HG02943 (cell line): ENCODE data around the gene ZNF768.
"Not testable (repeated sequence)": the region's sequence is repeated elsewhere in the genome, so short reads cannot be mapped to it uniquely, and the experiment has no call there.

ENCODE experiments used
- ATAC-seq: cut with Tn5 transposase; IDR thresholded peaks from one replicate; pipeline ENCODE4 v1.9.1; 2021; ENCODE audit warnings: mild to moderate bottlenecking, low read depth, moderate library complexity; ENCODE audit not compliant: unreplicated experiment

The ZNF768 gene

DNA sequence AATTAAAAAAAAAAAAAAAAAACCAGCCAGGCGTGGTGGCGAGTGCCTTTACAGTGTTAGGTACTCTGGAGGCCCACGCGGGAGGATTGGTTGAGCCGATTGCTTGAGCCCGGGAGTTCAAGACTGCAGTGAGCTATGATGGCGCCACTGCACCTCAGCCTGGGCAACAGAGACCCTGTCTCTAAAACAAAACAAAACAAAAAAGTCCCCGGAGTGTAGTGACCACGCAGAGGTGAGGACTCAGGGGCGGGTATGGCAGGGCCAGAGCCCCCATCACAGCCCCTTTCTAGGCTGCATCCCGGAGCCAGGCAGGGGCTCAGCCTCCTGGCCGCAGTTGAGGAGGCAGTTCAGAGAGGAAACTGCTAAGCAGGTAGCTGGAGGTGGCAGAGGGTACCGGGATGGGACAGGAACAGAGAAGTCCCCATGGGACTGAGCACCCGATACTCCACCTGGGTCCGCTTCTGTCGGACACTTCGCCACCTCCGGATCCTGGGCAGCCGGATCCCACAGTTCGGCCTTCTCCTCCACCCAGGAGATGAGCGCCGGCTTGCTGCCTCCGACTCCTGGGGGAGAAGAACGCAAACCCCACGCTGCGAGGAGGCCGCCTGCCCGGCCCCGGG, 7.5 kb upstream of the ZNF768 start:
- ATAC-seq: peak; percentile 10

DNA sequence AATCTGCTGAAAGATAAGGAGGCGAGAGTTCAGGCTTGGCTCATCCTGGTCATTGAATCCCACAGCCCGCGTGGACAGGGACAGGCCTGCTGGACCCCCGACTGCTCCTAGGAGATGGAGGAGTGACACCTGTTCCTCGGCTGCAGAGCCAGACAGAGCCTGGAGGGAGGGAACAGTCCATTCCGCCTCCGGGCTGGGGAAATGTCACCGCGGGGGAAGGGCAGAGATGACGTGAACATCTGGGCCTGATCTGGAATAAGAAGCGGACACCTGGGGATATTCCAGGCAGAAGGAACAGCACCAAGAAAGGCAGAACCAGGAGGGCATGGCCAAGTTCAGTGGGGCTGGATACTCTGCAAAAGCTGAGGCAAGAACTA, 6.8 kb upstream of the ZNF768 start:
- no peak for ATAC-seq

DNA sequence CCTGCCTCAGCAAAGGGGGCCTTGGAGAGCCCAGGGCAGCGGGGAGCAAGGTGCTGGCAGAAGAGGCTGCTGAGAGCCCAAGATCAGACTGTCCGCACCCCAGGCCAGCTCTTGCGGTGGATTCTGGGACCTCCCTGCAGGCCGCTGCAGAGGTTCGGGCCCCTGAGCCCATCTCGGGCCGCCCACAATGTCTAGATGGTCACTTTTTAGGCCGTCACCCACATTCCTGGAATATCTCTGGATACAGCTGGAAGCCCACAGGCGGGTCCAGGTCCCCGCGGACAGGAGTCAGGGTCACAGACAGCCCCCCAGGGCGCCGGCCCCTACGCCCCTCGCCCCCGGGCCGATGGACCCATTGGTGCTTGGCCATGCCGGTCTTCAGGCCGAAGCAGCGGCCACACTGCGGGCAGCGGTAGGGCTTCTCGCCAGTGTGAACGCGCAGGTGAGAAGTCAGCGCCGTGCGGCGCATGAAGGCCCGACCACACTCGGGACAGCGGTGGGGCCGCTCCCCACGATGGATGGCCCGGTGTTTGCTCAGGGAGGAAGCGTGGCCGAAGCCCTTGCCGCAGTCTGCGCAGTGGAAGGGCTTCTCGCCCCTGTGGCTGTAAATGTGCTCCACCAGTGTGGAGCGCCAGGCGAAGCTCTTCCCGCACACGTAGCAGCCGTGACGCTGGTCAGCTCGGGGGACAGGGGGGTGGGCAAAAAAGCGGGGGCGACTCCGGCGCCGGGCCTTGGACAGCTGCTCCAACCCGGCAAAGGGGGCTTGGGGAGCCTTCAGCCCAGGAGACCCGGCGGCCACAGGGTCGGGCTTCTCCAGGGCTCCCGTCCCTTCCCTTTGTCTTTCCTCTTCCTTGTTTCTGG, 6.1 kb upstream of the ZNF768 start:
- ATAC-seq: no peak

DNA sequence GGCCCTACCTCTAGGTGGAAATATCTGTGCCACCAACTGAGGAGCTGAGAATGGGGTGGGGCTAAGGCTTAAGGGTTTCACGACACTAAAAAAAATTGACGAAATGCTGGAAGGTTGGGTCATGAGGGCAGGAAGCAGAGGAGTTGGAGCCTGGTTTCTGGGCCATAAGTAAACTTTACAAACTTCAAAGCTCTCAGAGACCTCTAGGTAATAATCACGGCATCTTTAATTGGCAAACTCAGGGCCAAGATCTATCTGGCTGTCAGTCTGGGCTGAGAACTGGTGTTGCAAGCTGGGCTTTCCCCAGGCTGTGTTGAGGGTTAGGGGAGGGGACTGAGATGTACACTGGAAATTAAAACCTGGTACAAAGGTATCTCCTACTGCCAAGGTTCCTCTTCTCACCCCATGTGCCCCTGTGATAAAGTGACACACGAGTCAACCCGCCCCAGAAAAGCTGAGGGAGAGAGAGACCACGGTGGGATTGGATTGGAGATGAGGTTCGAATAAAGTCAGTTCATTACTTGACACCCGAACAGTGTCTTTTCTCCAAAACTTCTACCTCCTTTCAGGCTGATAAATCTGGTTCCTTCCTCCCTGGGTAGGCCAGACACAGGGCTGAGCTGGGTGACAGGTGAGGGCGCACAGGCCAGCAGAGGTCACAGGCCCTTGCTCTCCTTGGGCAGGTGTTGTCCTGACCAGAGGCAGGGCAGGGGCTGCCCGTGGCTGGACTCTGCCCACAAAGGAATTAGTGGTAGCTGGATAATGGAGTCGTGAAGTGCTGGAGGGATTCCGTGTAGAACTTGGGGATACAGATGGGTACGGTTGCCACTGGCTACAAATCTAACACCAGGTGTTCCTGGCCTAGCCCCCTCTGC, 4.0 kb upstream of the ZNF768 start:
- ATAC-seq: no peak

DNA sequence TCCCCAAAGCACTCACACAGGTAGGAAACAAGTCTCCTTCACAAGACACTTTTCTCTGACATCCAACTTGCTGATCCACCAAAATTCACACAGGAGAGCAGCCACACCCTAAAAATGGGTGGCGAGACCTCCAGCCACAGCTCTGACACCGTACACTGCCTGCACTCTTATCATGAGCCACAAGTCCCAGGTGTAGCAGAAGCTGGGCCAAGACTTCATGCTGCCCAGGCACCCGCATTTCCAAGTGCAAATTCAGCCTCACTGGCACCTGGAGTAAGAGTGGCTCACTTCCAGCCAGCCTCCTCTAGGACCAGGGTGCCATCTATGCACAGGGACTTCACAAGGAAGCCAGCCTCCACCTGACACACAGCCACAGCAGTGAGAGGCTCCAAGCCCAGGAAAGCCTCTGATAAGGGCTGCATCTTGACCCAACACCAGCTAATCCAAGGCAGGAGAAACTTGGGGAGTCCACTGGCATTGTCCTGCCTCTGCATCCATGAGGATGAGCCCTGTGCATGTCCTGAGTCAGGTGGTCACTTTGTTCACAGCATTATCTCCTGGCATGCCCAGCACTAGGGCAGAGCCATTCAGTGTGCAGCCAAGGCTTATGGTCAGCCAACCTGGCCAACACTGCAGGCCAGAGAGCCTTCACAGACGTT, 2.6 kb upstream of the ZNF768 start:
- no peak for ATAC-seq

DNA sequence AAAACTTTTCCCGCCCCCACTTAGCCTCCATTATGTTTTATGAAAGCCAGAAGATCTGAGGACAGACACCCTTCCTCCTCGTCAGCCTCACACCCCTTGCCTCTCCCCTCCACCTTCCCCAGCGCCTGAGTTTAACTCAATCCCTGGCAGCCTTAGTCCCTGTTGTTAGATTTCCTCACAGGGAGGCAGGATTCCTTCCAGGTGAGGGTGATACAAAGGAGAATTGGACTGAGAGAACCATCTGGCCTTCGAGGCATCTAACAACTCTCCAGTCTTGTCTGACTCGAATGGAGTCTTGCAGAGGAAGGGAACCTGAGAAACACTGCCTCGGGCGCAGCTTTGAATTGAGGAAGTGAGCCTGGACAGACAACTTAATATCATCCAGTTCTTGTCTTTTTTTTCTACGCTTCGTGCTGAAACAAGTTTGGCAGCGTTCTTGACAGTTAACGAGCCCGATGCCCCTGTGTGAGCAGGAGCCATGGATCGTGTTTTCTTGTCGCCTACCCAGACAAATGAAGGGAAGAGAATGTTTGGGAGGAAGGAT, 1.3 kb upstream of the ZNF768 start:
- no peak for ATAC-seq

DNA sequence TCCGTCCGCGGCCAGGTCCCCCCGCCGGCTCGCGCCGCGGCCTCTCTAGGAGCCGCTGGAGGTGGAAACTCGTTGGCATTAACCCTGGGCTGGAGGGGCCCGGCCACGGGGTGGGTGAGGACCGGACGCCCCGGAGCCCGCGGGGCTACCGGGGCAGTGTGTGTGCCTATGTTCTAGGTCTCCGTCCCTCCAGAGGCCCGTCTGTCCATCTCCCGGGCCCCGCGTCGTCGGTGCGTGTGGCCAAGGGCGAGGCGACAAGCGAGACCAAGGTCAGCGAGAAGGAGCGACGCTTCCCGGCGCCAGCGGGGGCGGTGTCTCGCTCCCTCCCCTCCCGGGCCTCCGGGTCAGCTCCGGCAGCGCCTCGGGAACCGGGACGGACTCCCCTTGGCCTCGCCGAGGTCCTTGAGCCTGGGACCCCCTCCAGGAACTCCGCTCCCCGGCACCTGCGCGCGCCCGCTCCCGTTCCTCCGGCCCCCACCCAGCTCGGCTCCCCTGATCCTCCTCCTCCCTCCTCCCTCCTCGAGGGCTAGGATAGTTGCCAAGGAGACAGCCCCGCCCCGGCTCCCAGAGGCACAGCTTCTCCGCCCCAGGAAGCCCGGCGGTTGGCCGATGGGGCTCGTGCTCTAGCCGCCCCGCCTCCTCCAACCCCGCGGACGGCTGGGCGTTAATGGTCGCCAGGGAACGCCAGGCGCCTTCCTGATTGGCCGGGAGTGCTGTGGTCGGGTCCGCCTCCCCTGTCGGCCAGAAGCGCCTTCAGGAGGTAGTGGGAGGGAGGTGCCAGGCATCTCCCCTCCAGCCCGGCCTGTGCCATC, 663 bp upstream of the ZNF768 start:
- peak; percentile 67 for ATAC-seq

DNA sequence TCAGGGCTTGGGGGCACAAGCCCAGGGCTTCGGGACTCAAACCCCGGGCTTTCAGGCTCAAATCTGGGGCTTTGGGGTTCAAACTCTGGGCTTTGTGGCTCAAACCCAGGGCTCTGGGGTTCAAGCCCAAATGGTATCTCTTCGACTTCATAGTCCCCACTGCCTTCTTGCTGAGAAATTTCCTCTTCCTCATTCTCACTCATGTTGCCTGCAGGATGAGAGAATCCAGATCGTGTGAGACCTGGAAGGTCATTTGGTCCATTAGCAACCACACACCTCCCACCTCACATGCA, 576 bp downstream of the ZNF768 start:
- ATAC-seq: no peak

DNA sequence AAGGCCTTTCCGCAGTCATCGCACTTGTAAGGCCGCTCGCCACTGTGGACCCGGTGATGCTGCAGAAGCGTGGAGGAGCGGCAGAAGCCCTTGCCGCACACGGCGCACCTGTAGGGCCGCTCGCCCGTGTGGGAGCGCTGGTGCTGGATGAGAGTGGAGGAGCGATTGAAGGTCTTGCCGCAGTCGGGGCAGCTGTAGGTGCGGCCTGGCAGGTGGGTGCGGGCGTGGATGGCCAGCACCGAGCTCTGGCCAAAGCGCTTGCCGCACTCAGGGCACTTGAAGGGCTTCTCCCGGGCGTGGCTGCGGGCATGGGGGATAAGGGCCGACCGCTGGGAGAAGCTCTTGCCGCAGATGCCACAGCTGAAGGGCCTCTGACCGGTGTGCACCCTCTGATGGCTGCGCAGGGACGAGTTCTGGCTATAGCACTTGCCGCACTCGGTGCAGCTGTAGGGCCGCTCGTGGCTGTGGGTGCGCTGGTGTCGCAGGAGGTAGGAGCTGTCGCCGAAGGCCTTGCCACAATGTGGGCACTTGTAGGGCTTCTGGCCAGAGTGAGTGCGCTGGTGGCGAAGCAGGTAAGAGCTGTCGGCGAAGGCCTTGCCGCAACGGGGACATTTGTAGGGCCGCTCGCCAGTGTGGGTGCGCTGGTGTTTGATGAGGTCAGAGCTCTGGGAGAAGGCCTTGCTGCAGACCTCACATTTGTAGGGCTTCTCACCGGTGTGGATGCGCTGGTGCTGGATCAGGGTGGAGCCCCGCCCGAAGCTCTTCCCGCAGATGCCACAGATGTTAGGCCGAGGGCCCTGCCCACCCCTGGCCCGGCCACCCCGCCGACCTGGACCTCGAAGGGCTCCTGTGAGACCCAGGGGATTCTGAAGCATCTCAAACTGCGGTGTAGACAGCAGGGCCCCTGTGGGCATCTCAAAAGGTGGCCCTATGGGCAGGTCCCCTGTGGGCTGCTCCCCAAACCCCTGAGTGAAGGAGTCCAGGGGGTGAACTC, 1.5 kb downstream of the ZNF768 start:
- no peak for ATAC-seq

DNA sequence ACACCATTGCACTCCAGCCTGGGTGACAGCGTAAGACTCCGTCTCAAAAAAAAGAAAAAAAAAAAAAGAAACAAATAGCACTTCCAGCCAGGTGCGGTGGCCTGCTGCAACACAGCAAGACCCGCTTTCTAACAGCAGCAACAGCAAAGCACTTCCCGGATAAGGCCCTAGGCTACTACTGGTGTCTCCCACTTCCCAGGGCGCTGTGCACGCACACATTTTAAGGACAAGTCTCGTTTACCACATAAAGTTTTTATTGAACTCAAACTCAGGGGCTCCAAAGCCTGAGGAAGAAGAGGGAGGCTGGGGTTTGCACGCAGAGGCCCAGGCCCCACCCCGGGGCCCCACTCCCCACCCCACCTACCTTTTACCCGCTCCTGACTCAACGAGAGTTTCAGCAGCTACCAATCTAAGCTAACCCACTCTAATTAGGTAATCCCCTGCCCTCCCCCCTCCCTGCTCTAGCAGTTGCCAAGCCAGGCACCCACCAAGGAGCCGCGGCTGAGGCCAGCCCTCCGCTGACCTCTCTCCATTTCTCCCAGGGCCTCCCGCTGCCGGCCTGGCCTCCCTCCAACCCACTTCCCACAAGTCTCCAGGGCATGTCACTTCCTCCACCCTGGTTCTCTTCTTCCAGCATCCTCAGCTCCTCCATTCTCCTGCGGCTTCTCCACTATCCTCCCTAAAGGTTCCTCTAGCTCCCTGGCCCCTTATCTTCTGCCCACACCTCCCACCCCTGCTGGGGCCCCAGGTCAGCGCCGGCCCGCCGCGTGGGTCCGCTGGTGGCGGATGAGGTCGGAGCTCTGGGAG, 2.4 kb downstream of the ZNF768 start:
- no peak for ATAC-seq

DNA sequence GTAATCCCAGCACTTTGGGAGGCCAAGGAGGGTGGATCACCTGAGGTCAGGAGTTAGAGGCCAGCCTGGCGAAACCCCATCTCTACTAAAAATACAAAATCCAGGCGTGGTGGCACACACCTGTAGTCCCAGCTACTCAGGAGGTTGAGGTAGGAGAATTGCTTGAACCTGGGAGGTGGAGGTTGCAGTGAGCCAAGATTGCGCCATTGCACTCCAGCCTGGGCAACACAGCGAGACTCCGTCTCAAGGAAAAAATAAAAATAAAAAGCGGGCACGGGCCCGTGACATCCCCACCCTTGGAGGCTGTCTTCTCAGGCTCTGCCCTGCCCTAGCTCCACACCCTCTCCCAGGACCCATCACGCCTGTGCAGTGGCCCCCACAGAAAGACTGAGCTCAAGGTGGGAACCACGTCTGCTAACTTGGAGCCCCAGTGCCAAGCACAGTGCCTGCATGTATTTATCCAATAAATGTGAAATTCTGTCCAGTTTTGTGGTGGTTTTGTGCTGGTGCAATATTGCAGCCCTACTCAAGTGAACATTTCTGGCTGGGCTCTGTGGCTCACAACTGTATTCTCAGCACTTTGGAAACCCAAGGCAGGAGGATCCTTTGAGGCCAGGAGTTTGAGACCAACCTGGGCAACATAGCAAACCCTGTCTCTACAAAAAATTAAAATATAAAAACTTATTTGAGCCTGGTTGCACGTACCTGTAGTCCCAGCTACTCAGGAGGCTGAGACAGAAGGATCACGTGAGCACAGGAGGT, 3.5 kb downstream of the ZNF768 start:
- not testable (repeated sequence) for ATAC-seq

DNA sequence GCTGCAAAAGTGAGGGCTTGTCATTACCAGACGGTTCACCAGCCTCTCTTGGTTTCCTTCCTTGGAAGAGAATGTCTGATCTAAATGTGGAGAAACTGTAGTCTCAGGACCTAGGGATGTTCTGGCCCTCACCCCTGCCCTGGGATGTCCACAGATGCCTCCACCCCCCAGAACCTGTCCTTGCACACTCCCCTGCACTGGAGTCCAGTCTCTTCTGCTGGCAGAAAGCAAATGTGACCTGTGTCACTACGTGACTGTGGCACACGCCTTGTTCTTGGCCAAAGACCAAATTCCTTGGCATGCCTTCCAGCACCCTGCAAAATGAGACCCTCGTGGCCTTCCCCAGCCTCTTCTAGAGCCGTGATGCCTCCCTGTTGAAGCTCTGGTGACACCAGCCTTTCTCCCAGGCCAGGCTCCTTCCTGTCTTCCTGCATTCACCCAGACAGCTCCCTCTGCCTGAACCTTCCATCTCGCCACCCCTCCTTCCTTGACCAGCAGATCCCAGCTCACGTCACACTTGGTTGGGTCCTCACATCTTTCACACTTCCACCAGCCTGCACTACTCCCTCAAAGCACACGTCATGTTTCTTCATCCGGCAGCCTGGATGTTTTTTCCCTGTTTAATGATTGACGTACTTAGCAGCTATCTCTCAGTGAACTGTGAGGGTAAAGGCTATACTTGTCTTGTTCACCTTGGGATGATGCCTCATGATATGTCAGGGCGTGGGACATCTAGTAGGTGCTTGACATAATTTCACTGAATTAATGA, 4.3 kb downstream of the ZNF768 start:
- no peak for ATAC-seq

DNA sequence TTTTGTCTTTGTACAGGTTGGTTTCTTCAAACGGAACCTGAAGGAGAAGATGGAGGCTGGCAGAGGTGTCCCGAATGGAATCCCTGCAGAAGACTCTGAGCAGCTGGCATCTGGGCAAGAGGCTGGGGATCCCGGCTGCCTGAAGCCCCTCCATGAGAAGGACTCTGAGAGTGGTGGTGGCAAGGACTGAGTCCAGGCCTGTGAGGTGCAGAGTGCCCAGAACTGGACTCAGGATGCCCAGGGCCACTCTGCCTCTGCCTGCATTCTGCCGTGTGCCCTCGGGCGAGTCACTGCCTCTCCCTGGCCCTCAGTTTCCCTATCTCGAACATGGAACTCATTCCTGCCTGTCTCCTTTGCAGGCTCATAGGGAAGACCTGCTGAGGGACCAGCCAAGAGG, 4.9 kb downstream of the ZNF768 start:
- no peak for ATAC-seq

DNA sequence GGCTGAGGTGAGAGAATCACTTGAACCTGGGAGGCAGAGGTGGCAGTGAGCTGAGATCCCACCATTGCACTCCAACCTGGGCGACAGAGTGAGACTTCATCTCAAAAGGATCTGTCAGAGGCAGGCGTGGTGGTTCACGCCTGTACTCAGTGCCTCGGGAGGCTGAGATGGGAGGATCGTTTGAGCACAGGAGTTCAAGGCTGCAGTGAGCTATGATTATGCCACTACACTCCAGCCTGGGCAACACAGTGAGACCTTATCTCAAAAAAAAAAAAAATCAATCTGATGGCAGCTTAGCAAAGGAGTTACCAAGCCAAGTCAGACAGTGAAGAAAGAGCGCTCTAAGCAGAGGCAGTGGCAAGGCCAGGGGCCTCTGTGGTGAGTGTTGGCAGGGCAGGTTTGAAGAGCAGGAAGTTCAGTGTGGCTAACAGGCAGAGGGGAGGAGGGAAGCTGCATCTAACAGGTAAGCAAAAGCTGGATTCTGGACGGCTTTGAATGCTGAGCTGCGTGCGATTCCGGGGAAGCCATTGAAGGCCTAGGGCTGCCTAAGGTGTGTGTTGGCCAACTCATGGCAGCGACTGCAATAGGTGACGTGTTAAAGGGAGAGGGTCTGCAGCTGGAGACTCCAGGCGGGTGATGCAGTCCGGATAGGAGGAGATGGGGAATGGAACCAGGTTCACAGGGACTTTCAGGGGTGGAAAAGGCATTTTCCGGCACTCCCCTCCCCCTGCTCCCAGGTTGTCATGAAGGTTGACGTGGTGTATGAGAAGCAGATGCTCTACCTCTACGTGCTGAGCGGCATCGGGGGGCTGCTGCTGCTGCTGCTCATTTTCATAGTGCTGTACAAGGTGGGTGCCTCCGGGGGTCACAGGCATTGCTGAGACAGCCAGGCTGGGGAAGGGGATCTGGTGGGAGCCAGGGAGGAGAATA, 7.0 kb downstream of the ZNF768 start:
- ATAC-seq: no peak

DNA sequence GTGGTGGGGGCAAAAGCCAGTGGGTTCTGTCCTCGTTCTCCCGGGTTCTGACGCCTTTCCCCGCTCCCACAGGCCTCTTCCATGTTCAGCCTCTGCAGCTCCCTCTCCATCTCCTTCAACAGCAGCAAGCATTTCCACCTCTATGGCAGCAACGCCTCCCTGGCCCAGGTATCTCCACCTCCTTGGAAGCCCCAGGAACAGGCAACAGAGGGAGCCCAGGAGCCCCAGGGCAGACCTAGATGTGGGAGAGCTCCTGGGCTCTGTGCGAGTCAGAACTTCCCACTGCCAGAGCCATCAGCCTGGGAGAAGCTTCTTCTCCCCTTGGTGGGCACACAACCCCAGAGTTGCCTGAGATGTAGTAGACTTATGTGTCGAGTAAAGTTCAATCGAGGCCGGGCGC, 7.8 kb downstream of the ZNF768 start:
- ATAC-seq: no peak
